Sciatic nerve (tissue), 2 donors: Measurements from ENCODE around the gene A2ML1. TPM values are rescaled to one million over a fixed set of nuclear protein-coding genes. Genes with fewer than 3 reads are reported as not detected.
A peak's percentile ranks its signal among the peaks of the same experiment; 100 is the strongest.
"Not testable (repeated sequence)": the region's sequence is repeated elsewhere in the genome, so short reads cannot be mapped to it uniquely, and the experiment has no call there.

Source experiments
- ATAC-seq: fragments of 200-7000 bp; cut with Tn5 transposase; one replicate; pipeline ENCODE4 v1.9.1; 2020; ENCODE audit warnings: mild to moderate bottlenecking, moderate library complexity
- DNase-seq: peaks from one replicate; pipeline ENCODE4 v3.0.0-alpha.2; 2020; ENCODE audit warnings: low spot score
- intact Hi-C: fragments of 100-400 bp; cut with DNase I; formaldehyde crosslinking; loops from one replicate; pipeline ENCODE4 v1.14.2; 2022
- total RNA-seq: library from RNA; stranded (reverse); fragmentation: NEBNext Ultra II Directional; extraction: Animal tissue kit (Norgen Biotek cat#: 25700); gene quantifications from one replicate; pipeline ENCODE4 v1.2.1, GENCODE V29; 2021
- donor health status: DM: no; HTN: no; CAD: no.
- donor health status: DM: no; HTN: no; CAD: no.

The A2ML1 gene
- total RNA-seq, 1 donor from 2014 or later, result 13.6 TPM

- DNase-seq, result no peak
- ATAC-seq, result no peak
- intact Hi-C loops, result no loop called here
Observed at GRCh38 chr12:8894378-8894777, 72.0 kb downstream of the A2ML1 start.

GRCh38 chr12:8894986-8895385, 72.6 kb downstream of the A2ML1 start:
- ATAC-seq, result no peak
- DNase-seq, result no peak
- intact Hi-C loops, result no loop called here

DNA sequence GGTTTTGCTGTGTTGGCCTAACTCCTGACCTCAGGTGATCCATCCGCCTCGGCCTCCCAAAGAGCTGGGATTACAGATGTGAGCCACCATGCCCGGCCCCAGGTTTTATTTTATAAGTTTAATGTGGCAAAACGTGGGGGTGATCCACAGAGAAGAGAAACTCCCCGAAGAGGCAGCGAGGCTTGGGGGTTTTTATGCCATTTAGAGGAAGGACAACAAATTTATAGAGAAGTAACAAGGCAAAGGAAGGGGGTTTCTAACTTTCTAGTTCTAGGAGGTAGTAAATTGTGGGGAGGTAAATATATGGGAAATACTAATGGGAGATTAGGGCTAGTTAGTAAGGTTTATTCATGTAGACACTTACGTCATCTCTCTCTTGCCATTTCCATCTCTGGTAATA, 74.7 kb downstream of the A2ML1 start:
- intact Hi-C loops, result no loop called here
- no peak for ATAC-seq
- no peak for DNase-seq

GRCh38 chr12:8899830-8900229, 77.4 kb downstream of the A2ML1 start:
- ATAC-seq, result no peak
- DNase-seq, result no peak
- intact Hi-C loops, result no loop called here

DNA sequence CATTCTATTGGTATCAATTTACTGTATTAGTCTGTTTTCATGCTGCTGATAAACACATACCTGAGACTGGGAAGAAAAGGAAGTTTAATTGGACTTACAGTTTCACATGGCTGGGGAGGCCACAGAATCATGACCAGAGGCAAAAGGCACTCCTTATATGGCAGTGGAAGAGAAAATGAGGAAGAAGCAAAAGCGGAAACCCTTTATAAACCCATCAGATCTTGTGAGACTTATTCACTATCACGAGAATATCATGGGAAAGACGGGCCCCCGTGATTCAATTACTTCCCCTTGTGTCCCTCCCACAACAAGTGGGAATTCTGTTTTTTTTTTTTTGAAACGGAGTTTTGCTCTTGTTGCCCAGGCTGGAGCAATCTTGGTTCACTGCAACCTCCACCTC, 80.3 kb downstream of the A2ML1 start:
- ATAC-seq, intact Hi-C loops, DNase-seq: not testable (repeated sequence)

- no peak for DNase-seq
- intact Hi-C loops, result no loop called here
- no peak for ATAC-seq
Observed at GRCh38 chr12:8903646-8904045, 81.2 kb downstream of the A2ML1 start.

DNA sequence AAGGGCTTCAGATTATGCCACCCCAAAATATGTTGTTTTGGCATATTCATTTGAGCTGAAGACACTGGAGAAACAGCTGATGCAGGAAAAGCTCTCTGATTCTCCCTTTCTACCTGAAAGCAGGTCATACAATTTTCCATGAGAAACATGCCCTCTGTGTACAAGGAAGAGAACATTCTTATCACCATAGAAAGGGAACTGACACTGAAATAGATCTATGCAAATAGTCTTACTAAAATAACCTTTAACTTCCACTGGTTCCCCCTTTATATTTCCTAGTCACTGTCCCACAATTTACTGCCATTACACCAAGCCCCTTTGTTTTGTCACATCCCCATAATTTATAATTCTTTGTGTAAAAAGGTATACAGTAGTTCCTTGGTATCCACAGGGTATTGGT, 82.2 kb downstream of the A2ML1 start:
- ATAC-seq, result no peak
- intact Hi-C loops, result no loop called here
- no peak for DNase-seq

- ATAC-seq (no peak), DNase-seq (no peak)
- intact Hi-C loops, result no loop called here
Observed at GRCh38 chr12:8905546-8905945, 83.1 kb downstream of the A2ML1 start.

- no peak for ATAC-seq
- no peak for DNase-seq
- intact Hi-C loops, result no loop called here
Observed at GRCh38 chr12:8906266-8907180, 84.1 kb downstream of the A2ML1 start.

DNA sequence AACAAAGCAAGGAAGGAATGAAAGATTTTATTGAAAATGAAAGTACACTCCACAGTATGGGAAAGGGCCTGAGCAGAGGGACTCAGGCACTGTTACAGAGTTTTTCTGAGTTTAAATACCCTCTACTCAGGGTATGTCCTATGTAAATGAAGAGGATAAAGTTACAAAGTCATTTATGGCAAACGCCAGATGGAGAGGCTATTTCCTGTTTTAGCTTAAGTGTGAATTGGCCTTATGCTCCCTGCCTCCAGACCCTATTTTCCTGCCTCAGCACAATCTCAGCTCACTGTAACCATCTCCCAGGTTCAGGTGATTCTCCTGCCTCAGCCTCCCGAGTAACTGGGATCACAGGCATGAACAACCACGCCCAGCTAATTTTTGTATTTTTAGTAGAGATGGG, 85.1 kb downstream of the A2ML1 start:
- no peak for ATAC-seq
- intact Hi-C loops, result no loop called here
- no peak for DNase-seq

- intact Hi-C loops, result no loop called here
- ATAC-seq (no peak), DNase-seq (no peak)
Observed at GRCh38 chr12:8909752-8910151, 87.3 kb downstream of the A2ML1 start.

DNA sequence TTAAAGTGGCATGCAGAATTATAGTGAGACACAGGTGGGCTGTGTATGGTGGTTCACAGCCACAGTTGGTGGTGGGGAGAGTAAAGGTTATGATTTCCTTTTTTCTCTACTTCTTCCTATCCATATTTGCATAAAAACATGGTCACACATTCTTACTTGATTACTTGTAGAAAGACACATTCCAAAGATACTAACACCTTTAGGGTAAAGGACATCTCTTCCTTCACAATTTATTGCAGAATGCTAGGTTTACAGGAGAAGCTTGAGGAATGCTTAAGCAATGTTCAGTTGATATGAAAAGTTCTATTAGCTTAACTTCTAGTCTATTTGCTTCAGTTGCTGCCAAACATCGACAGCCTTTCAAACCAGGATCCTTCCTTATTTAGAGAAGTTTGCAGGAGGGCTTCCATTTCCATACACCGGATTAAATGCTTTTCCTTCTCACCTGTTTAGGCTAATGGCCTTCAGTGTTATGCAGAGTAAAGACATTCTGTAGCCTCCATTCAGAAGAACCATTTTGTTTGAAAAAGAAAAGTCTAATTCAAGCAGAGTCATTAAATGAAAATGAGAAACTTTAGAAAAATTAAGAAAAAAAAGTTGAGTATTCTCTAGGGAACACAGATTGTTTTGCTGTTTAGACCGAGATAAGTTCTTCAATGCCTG, 89.3 kb downstream of the A2ML1 start:
- intact Hi-C loops, result no loop called here

GRCh38 chr12:8912914-8913313, 90.5 kb downstream of the A2ML1 start:
- no peak for DNase-seq
- ATAC-seq, result no peak
- intact Hi-C loops, result no loop called here

More for the DNA sequence above, 89.3 kb downstream of the A2ML1 start:
- DNase-seq (no peak), ATAC-seq (no peak)

- no peak for DNase-seq
- ATAC-seq, result no peak
- intact Hi-C loops, result no loop called here
Observed at GRCh38 chr12:8913702-8914032, 91.2 kb downstream of the A2ML1 start.

- intact Hi-C loops, result not testable (repeated sequence)
- ATAC-seq, result peak; percentile 91
- DNase-seq, result peak; percentile 90
Observed at GRCh38 chr12:8914033-8914715, 91.8 kb downstream of the A2ML1 start, which contains the start of gene PHC1. TSS of gene PHC1 (plus strand) at chr12:8914509. CDS start at chr12:8917678, 3,169 bp downstream.

DNA sequence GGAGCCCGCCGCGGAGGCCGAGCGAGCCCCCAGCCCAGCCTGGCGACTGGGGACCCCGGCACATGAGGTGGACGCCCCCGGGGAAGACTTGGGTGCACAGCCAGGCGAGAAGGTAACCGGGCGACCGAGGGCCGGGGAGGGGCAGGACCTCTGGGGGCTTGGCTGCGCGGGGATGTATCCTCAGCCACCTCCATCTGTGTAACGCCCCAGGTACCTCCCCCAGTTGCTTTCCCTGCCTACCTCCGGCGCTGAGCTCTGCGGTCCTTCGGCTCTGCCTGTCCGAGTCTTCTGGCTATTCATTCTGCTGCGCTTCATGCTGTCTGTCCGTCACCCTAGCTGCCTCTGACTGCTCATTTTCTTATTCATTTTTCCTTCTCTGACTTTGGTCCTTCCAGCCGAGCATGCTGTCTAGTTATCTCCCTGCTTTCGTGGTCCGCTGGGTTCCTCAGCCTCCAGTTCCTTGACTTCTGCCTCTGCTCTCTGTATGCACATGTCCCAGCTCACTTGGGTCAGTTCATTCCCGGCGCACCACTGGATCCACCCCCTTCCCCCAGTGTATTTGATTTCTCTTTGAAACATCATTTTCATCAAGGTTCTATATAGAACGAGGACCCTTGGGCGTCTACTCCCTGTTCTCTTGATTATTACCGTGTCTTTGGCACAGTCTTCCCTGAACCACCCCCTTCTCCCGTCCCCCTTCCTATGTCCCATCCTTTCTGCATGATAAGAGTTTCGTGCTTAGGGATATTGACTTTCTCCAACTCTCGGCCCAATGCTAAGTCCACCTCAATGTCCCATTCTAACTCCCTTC, 92.5 kb downstream of the A2ML1 start:
- intact Hi-C loops, result no loop called here
- peak; percentile 66 for DNase-seq
- ATAC-seq, result peak; percentile 69

DNA sequence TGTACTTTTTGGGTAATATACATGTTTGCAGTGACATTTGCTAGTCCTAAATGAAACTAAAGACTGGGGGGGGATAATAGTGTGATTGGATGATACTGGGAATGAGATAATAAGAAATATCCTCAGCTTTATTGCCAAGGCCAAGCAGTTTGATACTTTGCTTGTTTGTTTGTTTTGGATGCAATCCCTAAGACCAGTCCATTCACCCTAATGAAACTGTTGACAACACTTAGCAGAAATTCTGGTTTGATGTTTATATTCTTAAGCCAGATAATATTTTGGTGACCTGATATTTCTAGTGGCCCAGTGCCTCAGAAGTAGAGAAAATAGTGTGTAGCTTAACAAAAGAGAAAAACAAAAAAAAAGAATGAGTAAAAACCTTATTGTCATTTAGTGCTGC, 93.7 kb downstream of the A2ML1 start:
- intact Hi-C loops, result no loop called here
- DNase-seq (no peak), ATAC-seq (no peak)

DNA sequence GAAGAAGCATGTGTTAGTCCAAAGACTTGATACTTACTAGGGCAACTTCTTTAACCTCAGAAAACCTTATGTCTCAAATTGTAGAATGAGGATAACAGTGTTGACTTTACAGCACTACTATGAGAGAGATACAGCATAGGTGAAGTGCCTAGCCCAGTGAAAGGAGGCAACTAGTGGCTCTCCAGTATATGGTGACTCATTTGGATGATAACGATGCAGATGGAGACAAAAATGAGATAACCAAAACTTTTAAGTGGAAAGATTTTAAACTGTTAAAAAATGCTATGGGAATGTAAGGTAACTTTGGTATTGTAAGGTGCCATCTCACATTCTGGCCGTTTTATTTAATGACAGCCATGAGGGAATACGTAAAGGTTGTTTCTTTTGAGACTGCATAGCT, 94.6 kb downstream of the A2ML1 start:
- intact Hi-C loops, result no loop called here
- DNase-seq, result no peak
- ATAC-seq, result no peak

- intact Hi-C loops, result no loop called here
- DNase-seq (no peak), ATAC-seq (no peak)
Observed at GRCh38 chr12:8917751-8918150, 95.3 kb downstream of the A2ML1 start.
